IMR-90 (cell line): ENCODE results near the gene SMARCA2. TPM values are rescaled to one million over a fixed set of nuclear protein-coding genes. Genes with fewer than 3 reads are reported as not detected.

ENCODE experiments used
- ATAC-seq: fragments of 200-7000 bp; cut with Tn5 transposase; 2 replicates; pipeline ENCODE4 v1.9.1; 2020; ENCODE audit warnings: low read depth, mild to moderate bottlenecking, moderate library complexity
- BruUV-seq: library from RNA; stranded (reverse); fragments of 400-500 nt; replicated peaks from 2 replicates; lab custom pipeline; 2021; lab: Mats Ljungman, UMichigan
- CTCF ChIA-PET: fragments of 300-600 bp; formaldehyde crosslinking; extraction: SDS; loops from one replicate; lab custom pipeline; 2021; ENCODE audit warnings: antibody characterized with exemption; lab: Yijun Ruan, JAX
- POLR2A ChIA-PET: fragments of 300-600 bp; sonication (Branson Sonifier 250); formaldehyde crosslinking; loops from one replicate; lab custom pipeline; 2022; ENCODE audit warnings: antibody characterized with exemption; ENCODE audit not compliant: unreplicated experiment; lab: Charles Lee
- DNase-seq: peaks from one replicate; pipeline ENCODE4 v3.0.0; 2013
- H2AFZ ChIP-seq: replicated peaks from 2 replicates; pipeline ENCODE3; 2013; ENCODE audit warnings: low read length, mild to moderate bottlenecking; ENCODE audit not compliant: poor library complexity
- H2AK5ac ChIP-seq: 2 replicates; pipeline ENCODE4 v1.6.1; 2013; ENCODE audit warnings: low read depth, low read length, inconsistent platforms
- H2AK9ac ChIP-seq: replicated peaks from 2 replicates; pipeline ENCODE3; 2013; ENCODE audit warnings: mild to moderate bottlenecking, low read depth, low read length, moderate library complexity; ENCODE audit not compliant: poor library complexity
- H2BK120ac ChIP-seq: 2 replicates; pipeline ENCODE4 v1.6.1; 2013; ENCODE audit warnings: low read depth, low read length, inconsistent platforms
- H2BK15ac ChIP-seq: 3 replicates; pipeline ENCODE4 v1.6.1; 2013; ENCODE audit warnings: low read depth, low read length, inconsistent platforms
- H2BK20ac ChIP-seq: 2 replicates; pipeline ENCODE4 v1.6.1; 2013; ENCODE audit warnings: low read depth, mild to moderate bottlenecking, inconsistent platforms, low read length, moderate library complexity
- H2BK5ac ChIP-seq: 2 replicates; pipeline ENCODE4 v1.6.1; 2013; ENCODE audit warnings: mild to moderate bottlenecking, low read depth, low read length, inconsistent platforms; ENCODE audit not compliant: poor library complexity, severe bottlenecking
- H3K14ac ChIP-seq: replicated peaks from 2 replicates; pipeline ENCODE4 v1.6.1; 2013; ENCODE audit warnings: low read depth, low read length, inconsistent platforms
- H3K18ac ChIP-seq: 2 replicates; pipeline ENCODE4 v1.6.1; 2013; ENCODE audit warnings: low read depth, low read length, control low read depth
- H3K23ac ChIP-seq: 2 replicates; pipeline ENCODE4 v1.6.1; 2013; ENCODE audit warnings: low read depth, low read length, inconsistent platforms
- H3K27ac ChIP-seq: 2 replicates; pipeline ENCODE4 v1.5.1; 2013; ENCODE audit warnings: mild to moderate bottlenecking, control low read depth, low read length; ENCODE audit not compliant: insufficient read depth
- H3K27me3 ChIP-seq: 2 replicates; pipeline ENCODE4 v1.6.1; 2013; ENCODE audit warnings: low read length; ENCODE audit not compliant: control insufficient read depth, insufficient read depth
- H3K36me3 ChIP-seq: 2 replicates; pipeline ENCODE4 v1.6.1; 2013; ENCODE audit warnings: low read length, mixed read lengths; ENCODE audit not compliant: control insufficient read depth, insufficient read depth
- H3K4ac ChIP-seq: 2 replicates; pipeline ENCODE4 v1.6.1; 2013; ENCODE audit warnings: low read depth, low read length, inconsistent platforms
- H3K4me1 ChIP-seq: 2 replicates; pipeline ENCODE4 v1.6.1; 2013; ENCODE audit warnings: low read length, mixed read lengths; ENCODE audit not compliant: control insufficient read depth, insufficient read depth
- H3K4me2 ChIP-seq: 2 replicates; pipeline ENCODE4 v1.6.1; 2013; ENCODE audit warnings: low read depth, mild to moderate bottlenecking, control low read depth, low read length, moderate library complexity
- H3K4me3 ChIP-seq: 2 replicates; pipeline ENCODE4 v1.5.1; 2013; ENCODE audit warnings: low read depth, mild to moderate bottlenecking, control low read depth, low read length, moderate library complexity; ENCODE audit not compliant: insufficient read depth
- H3K56ac ChIP-seq: 2 replicates; pipeline ENCODE4 v1.6.1; 2013; ENCODE audit warnings: low read length, inconsistent platforms; ENCODE audit not compliant: insufficient read depth; ENCODE audit errors: extremely low read depth
- H3K79me1 ChIP-seq, 2 experiments: 2 replicates each; pipeline ENCODE4 v1.6.1; 2013; ENCODE audit warnings: low read length in 2 of 2, inconsistent platforms in 1 of 2, low read depth in 1 of 2
- H3K9ac ChIP-seq: 2 replicates; pipeline ENCODE4 v1.6.1; 2013; ENCODE audit warnings: low read depth, low read length, control low read depth
- H3K9me1 ChIP-seq: 2 replicates; pipeline ENCODE4 v1.6.1; 2013; ENCODE audit warnings: low read length, inconsistent platforms; ENCODE audit not compliant: insufficient read depth
- H3K9me3 ChIP-seq: 2 replicates; pipeline ENCODE4 v1.6.1; 2013; ENCODE audit warnings: low read length; ENCODE audit not compliant: control insufficient read depth, insufficient read depth
- H4K20me1 ChIP-seq: 2 replicates; pipeline ENCODE4 v1.6.1; 2013; ENCODE audit warnings: low read length, inconsistent platforms; ENCODE audit not compliant: insufficient read depth
- H4K5ac ChIP-seq: 2 replicates; pipeline ENCODE4 v1.6.1; 2013; ENCODE audit warnings: mild to moderate bottlenecking, low read depth, low read length, control low read depth
- H4K8ac ChIP-seq, 2 experiments: 2 replicates each; pipeline ENCODE4 v1.6.1; 2013; ENCODE audit warnings: low read depth in 2 of 2, low read length in 2 of 2, control low read depth in 1 of 2, inconsistent platforms in 1 of 2
- H4K91ac ChIP-seq: 2 replicates; pipeline ENCODE4 v1.6.1; 2013; ENCODE audit warnings: low read depth, low read length, inconsistent platforms; ENCODE audit not compliant: insufficient read depth
- CHD1 ChIP-seq: IDR thresholded peaks from 2 replicates; pipeline ENCODE4 v1.6.1; 2012; ENCODE audit warnings: low read depth, low read length, improper control_type of control experiment
- ELK1 ChIP-seq: fragments of 150-350 bp; IDR thresholded peaks from 2 replicates; pipeline ENCODE4 v1.6.1; 2016; ENCODE audit warnings: low read depth, mild to moderate bottlenecking, low read length, moderate library complexity, borderline replicate concordance
- WGBS, 2 experiments: methylation state at CpG; one replicate each; pipeline versions ENCODE4 v1.1.5 to v1.1.7; 2013; ENCODE audit warnings: missing lambda C conversion rate in 2 of 2; ENCODE audit not compliant: insufficient read length in 1 of 2; ENCODE audit errors: extremely low coverage in 2 of 2; 5-methylcytosine and 5-hydroxymethylcytosine counted together
- dilution Hi-C: fragments of 300-500 bp; cut with HindIII; formaldehyde crosslinking; loops from one replicate; pipeline ENCODE4 v1.14.3; 2018; ENCODE audit warnings: low sequenced_read_pairs; ENCODE audit not compliant: unreplicated experiment
- in situ Hi-C: fragments of 300-500 bp; cut with MboI; formaldehyde crosslinking; loops from 3 replicates; pipeline ENCODE4 v1.14.3; 2019; ENCODE audit warnings: low sequenced_read_pairs, inconsistent platforms, mixed read lengths
- intact Hi-C: fragments of 100-400 bp; cut with micrococcal nuclease; formaldehyde crosslinking; loops from 2 replicates; pipeline ENCODE4 v1.10.0; 2022
- polyA plus RNA-seq, 3 experiments: library from polyadenylated mRNA; depleted of rRNA; stranded (reverse); fragments of >200 nt; gene quantifications; 2 replicates each; pipeline ENCODE4 v1.2.3, GENCODE V29; 2012; ENCODE audit warnings: low replicate concordance in 1 of 3
- total RNA-seq: library from RNA; depleted of rRNA; stranded (reverse); fragments of >200 nt; gene quantifications from 2 replicates; pipeline ENCODE4 v1.2.3, GENCODE V29; 2012

Gene SMARCA2
- total and polyA plus RNA-seq, 2 of the 4 experiments (the other 2 are of a cell fraction): 25.3 to 26.7 TPM

DNA sequence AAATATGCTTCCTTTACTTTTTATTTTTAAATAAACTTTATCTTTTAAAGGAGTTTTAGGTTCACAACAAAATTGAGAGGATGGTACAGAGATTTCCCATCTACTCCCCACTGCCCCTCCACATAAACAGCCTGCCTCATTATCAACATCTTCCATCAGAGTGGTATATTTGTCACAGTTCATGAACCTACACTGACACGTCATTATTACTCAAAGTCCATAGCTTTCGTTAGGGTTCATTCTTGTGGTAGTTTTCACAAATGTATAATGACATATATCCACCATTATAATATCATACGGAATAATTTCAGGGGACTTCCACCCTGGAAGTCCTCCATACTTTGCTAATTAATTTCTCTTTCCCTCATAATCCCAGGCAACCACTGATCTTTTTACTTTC is 204.9 kb downstream of the SMARCA2 start:
- Histone ChIP-seq H3K14ac (no peak overlapping the region), H3K4me2 (no peak overlapping the region), H2BK5ac (no peak overlapping the region), H3K4me3 (no peak overlapping the region), H3K9ac (no peak overlapping the region), H2BK120ac (no peak overlapping the region), H4K91ac (no peak overlapping the region), H2AK9ac (no peak overlapping the region), H4K8ac (no peak overlapping the region), H4K20me1 (no peaks in the 10 kb centered on the region), H3K27me3 (no peaks in the 10 kb centered on the region), H3K4me1 (no peaks in the 10 kb centered on the region), H2AK5ac (no peak overlapping the region), H3K9me3 (no peaks in the 10 kb centered on the region), H4K5ac (no peak overlapping the region), H3K36me3 (no peaks in the 10 kb centered on the region), H2BK20ac (no peak overlapping the region), H3K18ac (no peak overlapping the region), H3K27ac (no peak overlapping the region), H3K79me1 (no peaks in the 10 kb centered on the region), H3K23ac (no peak overlapping the region), H3K9me1 (no peaks in the 10 kb centered on the region), H2AFZ (no peak overlapping the region), H2BK15ac (no peak overlapping the region), H3K56ac (no peak overlapping the region), H3K4ac (no peak overlapping the region)
- ATAC-seq (no peak), DNase-seq (no peak)
- BruUV-seq: no TSS peak
- ChIA-PET CTCF (interaction anchor here (0.8 to 0.9 kb wide), 2 partner anchors 10 to 12 kb away, joined by 3 read pairs; no protein-coding TSS in a partner anchor), POLR2A (no interaction called here)
- no peak for TF ChIP-seq CHD1
- TF ChIP-seq ELK1: no peak
- intact Hi-C loops: no loop called here
- in situ Hi-C loops: no loop called here
- no CpG with 5 or more reads among the region's 3 CpGs for WGBS, 2 experiments
- dilution Hi-C loops: no loop called here
